Left cardiac atrium (tissue), 4 donors: ENCODE measurements around the gene ZGLP1. TPM values are rescaled to one million over a fixed set of nuclear protein-coding genes. Genes with fewer than 3 reads are reported as not detected.

Experiments used
- ATAC-seq, 2 donors: fragments of 200-7000 bp; cut with Tn5 transposase; one replicate each; pipeline ENCODE4 v1.9.1; 2020; ENCODE audit warnings: mild to moderate bottlenecking in 2 of 2, moderate library complexity in 2 of 2
- DNase-seq: peaks from one replicate; pipeline ENCODE4 v3.0.0-alpha.2; 2020
- intact Hi-C, 2 donors: fragments of 100-400 bp; cut with DNase I; formaldehyde crosslinking; loops; one replicate each; pipeline versions ENCODE4 v1.14.1 to v1.15.1; 2022 to 2023
- total RNA-seq, 2 donors: library from RNA; stranded (reverse); fragmentation: NEBNext Ultra II Directional; extraction: Animal tissue kit (Norgen Biotek cat#: 25700); gene quantifications; one replicate each; pipeline ENCODE4 v1.2.1, GENCODE V29; 2021
- donor health status: DM: no; HTN: yes; CAD: no.
- donor health status: DM: no; HTN: yes; CAD: no; lungs with severe emphysema.
- donor health status: DM: yes; HTN: yes; CAD: no.
- donor health status: Dilated cardiomyopathy.

ZGLP1 gene
- total RNA-seq, 2 donors from 2014 or later: 1.5 to 1.8 TPM

DNA sequence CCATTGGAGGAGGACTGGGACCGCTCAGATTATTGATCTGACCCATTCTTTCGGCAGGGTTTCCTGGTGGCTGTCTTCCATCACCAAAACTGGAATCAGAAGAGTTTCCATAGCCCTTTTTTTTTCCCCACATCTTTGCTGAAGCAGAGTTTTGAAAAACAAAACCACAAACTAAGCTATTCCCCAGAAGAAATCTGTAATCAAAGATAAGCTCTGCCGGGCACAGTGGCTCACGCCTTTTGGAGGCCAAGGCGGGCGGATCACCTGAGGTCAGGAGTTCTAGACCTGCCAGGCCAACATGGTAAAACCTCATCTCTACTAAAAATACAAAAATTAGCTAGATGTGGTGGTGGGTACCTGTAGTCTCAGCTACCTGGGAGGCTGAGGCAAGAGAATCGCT is 42.9 kb downstream of the ZGLP1 start:
- intact Hi-C loops: no loop called here

DNA sequence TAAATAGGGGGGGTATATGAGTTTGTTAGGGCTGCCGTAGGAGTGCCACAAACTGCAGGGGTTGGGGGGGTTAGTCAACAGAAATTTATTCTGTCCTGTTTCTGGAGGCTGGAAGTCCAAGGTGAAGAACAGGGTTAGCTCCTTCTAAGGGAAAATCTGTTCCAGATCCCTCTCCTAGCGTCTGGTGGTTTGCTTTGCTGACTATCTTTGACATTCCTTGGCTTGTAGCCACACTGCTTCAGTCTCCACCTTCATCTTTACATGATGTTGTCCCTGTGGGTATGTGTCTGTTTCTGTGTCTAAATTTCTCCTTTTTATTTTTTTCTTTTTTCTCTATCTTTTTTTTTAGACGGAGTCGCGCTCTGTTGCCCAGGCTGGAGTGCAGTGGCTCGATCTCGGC is 46.8 kb downstream of the ZGLP1 start:
- DNase-seq (no peak), ATAC-seq (no peak)
- intact Hi-C loops: no loop called here

More for the DNA sequence above, 42.9 kb downstream of the ZGLP1 start:
- no peak for DNase-seq
- ATAC-seq: no peak

DNA sequence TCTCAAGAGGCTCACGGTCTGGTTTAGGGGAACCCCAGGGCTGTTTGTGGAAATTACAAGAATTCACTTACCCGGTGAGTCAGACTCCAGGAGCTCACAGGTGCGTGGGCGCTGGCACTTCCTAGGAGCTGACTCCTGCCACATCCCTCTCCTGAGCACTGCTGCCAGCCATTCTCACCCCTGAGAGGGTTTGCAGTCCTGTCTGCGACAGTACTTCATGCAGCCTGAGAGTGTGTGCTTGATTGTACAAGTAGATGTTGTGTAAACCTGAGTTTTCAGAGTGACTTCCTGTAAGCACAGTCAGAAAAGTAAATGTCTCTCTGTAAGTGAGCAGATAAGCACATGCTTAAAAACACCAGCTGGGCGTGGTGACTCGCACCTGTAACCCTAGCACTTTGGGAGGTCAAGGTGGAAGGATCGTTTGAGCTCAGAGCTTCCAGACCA is 49.5 kb downstream of the ZGLP1 start:
- DNase-seq (no peak), ATAC-seq (no peak)
- intact Hi-C loops: no loop called here

DNA sequence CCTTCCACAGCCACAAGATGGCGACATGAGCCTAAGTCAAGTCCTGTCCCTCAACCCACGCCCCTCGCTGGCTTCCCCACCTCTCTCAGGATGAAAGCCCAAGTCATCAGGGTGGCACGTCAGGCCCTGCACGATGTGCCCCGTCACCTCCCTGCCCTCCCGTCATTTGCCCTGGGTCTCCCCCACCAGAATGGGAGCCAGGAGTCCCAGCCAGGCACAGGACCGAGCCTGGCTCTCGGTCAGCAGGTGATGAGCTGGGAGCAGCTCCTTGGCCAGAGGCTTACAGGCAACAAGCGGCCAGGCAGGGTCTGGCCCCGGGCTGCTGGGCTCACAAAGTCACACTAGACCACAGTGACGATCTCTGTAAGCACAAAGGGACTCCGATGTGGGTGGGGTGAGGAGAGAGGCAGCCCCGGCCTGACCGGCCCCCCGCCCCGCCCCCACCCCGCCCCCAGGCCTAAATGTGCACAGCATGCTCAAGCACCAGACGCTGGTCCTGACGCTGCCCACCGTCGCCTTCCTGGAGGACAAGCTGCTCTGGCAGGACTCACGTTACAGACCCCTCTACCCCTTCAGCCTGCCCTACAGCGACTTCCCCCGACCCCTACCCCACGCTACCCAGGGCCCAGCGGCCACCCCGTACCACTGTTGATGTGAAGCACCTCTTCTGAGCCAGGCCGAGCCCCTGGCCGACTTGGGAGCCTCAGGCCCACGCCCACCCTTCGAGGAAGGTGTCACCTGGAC is 50.3 kb downstream of the ZGLP1 start:
- intact Hi-C loops: no loop called here
- DNase-seq: peak; percentile 88
- ATAC-seq: peak; percentile 70 to 75

DNA sequence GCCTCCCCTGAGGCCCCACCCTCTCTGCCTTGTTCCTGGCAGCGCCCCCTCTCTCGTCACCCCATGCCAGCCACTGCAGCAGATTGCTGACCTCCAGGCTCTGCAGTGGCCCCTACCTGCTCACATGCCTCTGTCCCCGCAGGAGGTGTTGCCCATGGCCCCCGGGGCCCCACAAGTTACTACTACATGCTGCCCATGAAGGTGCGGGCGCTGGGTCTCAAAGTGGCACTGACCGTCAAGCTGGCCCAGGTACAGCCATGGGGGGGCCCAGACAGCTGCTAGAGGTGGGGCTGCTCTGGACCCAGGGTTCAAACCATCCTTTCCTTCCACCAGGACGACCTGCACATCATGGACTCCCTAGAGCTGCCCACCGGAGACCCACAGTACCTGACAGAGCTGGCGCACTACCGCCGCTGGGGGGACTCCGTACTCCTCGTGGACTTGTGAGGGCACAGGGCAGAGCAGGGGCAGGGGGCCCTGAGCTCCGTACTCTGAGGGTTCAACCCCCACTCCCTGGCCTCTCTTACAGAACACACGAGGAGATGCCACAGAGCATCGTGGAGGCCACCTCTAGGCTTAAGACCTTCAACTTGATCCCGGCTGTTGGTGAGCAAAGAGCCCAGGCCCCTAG is 51.4 kb downstream of the ZGLP1 start:
- DNase-seq: no peak
- intact Hi-C loops: no loop called here
- ATAC-seq: peak in 1 of 2 donors; percentile 3

DNA sequence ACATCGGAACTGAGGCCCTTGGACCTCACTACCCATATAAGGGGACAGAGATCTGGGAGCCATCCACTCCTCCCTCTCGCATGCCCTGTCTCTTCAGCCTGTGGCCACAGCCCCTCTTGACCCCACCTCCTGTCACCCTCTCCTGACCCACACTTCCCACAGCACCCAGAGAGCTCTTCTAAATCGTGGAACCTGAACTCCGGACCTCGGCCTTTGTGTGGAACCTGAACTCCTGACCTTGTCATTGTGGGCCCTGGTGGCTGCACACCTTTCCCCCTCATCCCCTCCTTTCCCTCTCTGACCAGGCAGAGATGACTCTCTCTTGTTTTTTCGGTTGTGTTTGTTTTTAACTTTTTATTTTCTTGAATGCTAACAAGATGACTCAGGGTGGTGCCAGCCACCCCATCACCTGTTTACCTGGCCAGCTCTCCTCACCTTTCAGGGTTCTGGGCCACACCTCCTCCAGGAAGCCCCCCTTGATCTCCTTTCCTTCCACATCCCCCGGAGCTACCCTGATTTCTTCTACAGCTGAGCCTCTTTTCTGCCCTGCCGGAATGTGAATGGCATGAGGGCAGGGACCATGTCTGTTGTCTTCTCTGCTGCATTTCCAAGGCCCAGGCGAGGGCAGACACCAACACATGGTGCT is 52.5 kb downstream of the ZGLP1 start:
- intact Hi-C loops: no loop called here
- DNase-seq (no peak), ATAC-seq (no peak)

DNA sequence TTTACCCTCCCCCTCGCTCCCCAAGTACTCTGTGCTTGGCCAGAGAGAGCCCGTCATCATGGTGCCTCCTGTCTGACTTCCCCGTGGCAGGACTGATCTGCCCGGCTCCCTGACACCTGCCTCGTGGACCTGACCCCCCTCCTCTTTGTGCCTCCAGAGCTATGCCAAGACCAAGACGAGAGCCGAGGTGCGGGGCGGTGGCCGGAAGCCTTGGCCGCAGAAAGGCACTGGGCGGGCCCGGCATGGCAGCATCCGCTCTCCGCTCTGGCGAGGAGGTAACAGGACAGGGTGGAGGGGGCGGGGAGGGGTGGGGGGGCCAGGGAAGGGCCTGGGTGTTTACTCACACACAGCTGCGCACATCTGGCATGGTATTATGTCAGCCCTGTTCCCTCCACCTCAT is 53.1 kb downstream of the ZGLP1 start:
- ATAC-seq (no peak), DNase-seq (no peak)
- intact Hi-C loops: no loop called here

DNA sequence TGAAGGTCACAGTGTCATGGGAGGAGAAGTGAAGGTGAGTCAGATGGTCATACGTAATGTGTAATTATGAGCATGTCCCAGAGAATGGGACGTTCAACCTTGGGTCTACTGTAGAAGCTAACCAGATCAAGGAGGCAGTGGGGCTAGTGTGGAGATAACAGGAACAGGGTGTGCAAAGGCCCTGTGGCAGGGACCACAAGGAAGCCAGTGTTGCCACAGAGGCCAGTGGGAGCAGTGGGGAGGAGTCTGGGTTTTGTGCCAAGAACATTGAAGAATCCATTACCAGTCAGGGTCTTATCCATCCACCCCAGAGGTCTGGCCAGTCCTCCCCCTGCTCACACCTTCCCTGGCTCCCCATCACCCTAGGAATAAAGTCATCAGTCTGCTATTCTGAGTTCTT is 54.3 kb downstream of the ZGLP1 start:
- intact Hi-C loops: no loop called here
- DNase-seq (no peak), ATAC-seq (no peak)

Other genes starting within 250 kb of the ZGLP1 start
- 10 to 100 TPM; 11.4 to 18.7 TPM for gene SHFL, start 223.5 kb downstream of the ZGLP1 start, total RNA-seq
- gene ANGPTL6, start 207.1 kb downstream of the ZGLP1 start, total RNA-seq: under 1 TPM in 1 of 2 donors, not detected in 1; 0.24 TPM
- gene PPAN, start 203.5 kb downstream of the ZGLP1 start, total RNA-seq: 10 to 100 TPM; 23.6 to 38.9 TPM
- 10 to 100 TPM in 1 of 2 donors, 1 to 10 TPM in 1; 3.8 to 13.2 TPM for gene P2RY11, start 198.1 kb downstream of the ZGLP1 start, total RNA-seq
- 100 to 1,000 TPM; 136 to 148 TPM for gene EIF3G, start 189.9 kb downstream of the ZGLP1 start, total RNA-seq
- 10 to 100 TPM; 32.7 to 34.9 TPM for gene DNMT1, start 114.9 kb downstream of the ZGLP1 start, total RNA-seq
- 10 to 100 TPM in 1 of 2 donors, 1 to 10 TPM in 1; 7.9 to 13.6 TPM for gene S1PR2, start 78.5 kb downstream of the ZGLP1 start, total RNA-seq
- gene MRPL4, start 57.6 kb downstream of the ZGLP1 start, total RNA-seq: 10 to 100 TPM; 60.2 to 68.5 TPM
- 10 to 100 TPM; 12.0 to 28.5 TPM for gene ICAM1, start 38.7 kb downstream of the ZGLP1 start, total RNA-seq
- under 1 TPM; 0.42 to 0.85 TPM for gene ICAM4, start 22.9 kb downstream of the ZGLP1 start, total RNA-seq
- under 1 TPM; 0.71 to 0.86 TPM for gene ICAM5, start 19.9 kb downstream of the ZGLP1 start, total RNA-seq
- 10 to 100 TPM; 14.1 to 18.2 TPM for gene FDX2, start 6.2 kb upstream of the ZGLP1 start, total RNA-seq
- gene RAVER1, start 23.7 kb upstream of the ZGLP1 start, total RNA-seq: 10 to 100 TPM; 14.0 to 19.3 TPM
- gene ICAM3, start 29.8 kb upstream of the ZGLP1 start, total RNA-seq: 10 to 100 TPM; 23.4 to 25.3 TPM
- 10 to 100 TPM; 57.3 to 59.3 TPM for gene TYK2, start 70.8 kb upstream of the ZGLP1 start, total RNA-seq
- gene CDC37, start 93.7 kb upstream of the ZGLP1 start, total RNA-seq: 100 to 1,000 TPM; 130 to 156 TPM
- gene PDE4A, start 110.7 kb upstream of the ZGLP1 start, total RNA-seq: 10 to 100 TPM; 13.5 to 13.7 TPM
- 10 to 100 TPM; 53.5 to 55.1 TPM for gene KEAP1, start 193.5 kb upstream of the ZGLP1 start, total RNA-seq
- gene S1PR5, start 207.6 kb upstream of the ZGLP1 start, total RNA-seq: under 1 TPM; 0.21 to 0.29 TPM
- gene ATG4D, start 234.1 kb upstream of the ZGLP1 start, total RNA-seq: 10 to 100 TPM; 41.6 to 50.2 TPM